IPS-15b (cell line): ENCODE results near the gene MLLT10.
"Not testable (repeated sequence)": the region's sequence is repeated elsewhere in the genome, so short reads cannot be mapped to it uniquely, and the experiment has no call there.

Experiments
- H3K27me3 ChIP-seq: one replicate; pipeline ENCODE4 v1.6.1; 2013; ENCODE audit warnings: low read length; ENCODE audit not compliant: control insufficient read depth, insufficient read depth
- H3K36me3 ChIP-seq: one replicate; pipeline ENCODE4 v1.6.1; 2013; ENCODE audit warnings: low read length; ENCODE audit not compliant: control insufficient read depth, insufficient read depth
- H3K4me1 ChIP-seq: one replicate; pipeline ENCODE4 v1.6.1; 2013; ENCODE audit warnings: mild to moderate bottlenecking, low read length; ENCODE audit not compliant: control insufficient read depth, insufficient read depth
- H3K4me3 ChIP-seq: one replicate; pipeline ENCODE4 v1.5.1; 2013; ENCODE audit warnings: low read depth, low read length
- H3K9ac ChIP-seq: one replicate; pipeline ENCODE4 v1.6.1; 2013; ENCODE audit warnings: low read depth, mild to moderate bottlenecking, low read length
- H3K9me3 ChIP-seq: one replicate; pipeline ENCODE4 v1.6.1; 2013; ENCODE audit warnings: mild to moderate bottlenecking, low read length; ENCODE audit not compliant: control insufficient read depth, insufficient read depth

The MLLT10 gene

DNA sequence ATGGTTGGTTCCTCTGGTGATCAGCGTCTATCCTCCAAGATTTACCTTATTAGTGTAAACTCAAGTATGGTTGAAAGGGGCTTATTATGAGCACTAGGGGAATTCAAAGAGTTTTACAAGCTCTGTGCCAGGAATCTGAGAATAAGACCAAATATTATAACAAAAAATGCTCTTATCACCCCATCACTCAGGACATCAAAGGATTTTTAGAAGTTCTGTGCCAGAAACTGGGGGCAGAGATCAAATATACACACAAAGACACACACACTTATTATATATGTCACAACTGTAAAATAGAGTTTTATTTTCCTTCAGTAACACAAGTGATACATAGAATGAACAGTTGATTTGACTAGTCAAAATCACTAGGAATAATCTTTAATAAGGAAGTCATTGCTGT lies 89.3 kb downstream of the MLLT10 start:
- Histone ChIP-seq H3K4me1 (no peaks in the 10 kb centered on the region), H3K9ac (no peak overlapping the region), H3K36me3 (no peaks in the 10 kb centered on the region), H3K9me3 (no peaks in the 10 kb centered on the region), H3K27me3 (no peaks in the 10 kb centered on the region), H3K4me3 (no peak overlapping the region)

DNA sequence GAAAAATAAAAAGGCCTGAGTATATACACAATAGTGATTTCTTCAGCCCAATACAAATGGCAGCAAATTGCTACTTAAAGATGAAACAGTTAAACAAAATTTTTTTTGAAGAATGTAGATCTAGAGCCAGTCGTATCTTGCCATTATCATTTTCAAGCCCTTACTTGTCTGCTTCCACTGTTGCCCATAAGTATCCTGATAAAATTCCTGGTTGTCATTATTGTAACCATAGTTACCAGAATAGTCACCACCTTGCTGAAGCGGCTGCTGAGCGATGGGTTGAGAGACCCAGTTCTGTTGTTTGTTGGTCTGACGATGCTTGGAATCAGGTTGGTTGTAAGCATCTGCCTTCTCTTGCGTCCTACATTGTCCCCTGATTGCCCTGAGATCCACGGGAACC lies 90.4 kb downstream of the MLLT10 start:
- H3K4me1 ChIP-seq, H3K36me3 ChIP-seq, H3K9me3 ChIP-seq, H3K9ac ChIP-seq, H3K27me3 ChIP-seq, H3K4me3 ChIP-seq: not testable (repeated sequence)

DNA sequence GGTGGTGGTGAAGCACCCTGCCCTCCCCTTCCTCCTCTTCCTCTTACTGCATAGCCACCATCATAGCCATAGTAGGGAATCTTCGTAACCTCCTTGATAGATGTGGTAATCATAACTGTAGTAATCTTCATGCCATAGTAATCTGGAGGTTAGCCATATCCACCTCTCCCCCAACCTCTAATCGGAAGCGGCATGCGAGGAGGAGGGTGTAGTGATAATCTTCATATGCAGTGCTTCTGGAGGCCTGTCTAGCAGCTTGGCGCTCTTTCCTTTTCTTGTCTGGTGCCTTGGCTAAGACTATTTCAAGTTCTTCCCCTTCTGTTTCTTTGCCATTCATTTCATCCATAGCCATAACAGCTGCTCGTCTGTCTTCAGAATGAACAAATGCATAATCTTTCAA lies 90.9 kb downstream of the MLLT10 start:
- H3K4me1 ChIP-seq: no peaks in the 10 kb centered on the region
- H3K4me3 ChIP-seq: no peak overlapping the region
- no peaks in the 10 kb centered on the region for H3K27me3 ChIP-seq
- no peaks in the 10 kb centered on the region for H3K9me3 ChIP-seq
- H3K9ac ChIP-seq: no peak overlapping the region
- H3K36me3 ChIP-seq: no peaks in the 10 kb centered on the region

DNA sequence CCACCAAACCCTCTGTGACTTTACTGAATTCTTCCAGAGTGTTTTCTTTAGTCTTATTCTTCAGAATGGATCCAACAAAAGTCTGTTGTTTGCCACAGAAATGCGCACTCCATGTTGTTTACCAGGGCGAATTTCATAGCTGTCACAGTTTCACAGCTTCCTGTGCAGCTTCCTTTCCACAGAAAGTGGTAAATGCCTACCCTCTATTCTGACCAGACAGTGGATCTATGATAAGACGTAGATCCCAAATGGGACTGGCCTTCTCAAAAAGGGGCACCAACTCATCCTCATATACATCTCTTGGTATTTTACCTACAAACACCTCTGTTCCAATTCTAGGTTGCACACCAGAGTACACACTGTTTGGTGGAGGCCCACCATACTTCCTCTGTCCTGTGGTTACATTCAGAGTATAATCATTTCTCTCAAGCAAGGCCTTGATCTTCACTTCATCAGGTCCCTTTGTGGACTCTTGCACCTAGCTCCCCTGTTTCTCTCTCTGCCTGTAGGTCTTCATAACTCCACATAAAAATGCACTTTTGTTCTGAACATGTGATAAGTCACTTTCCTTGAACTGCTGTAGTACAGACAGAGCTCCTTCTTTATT lies 91.7 kb downstream of the MLLT10 start:
- H3K4me3 ChIP-seq: no peak overlapping the region
- H3K27me3 ChIP-seq: no peaks in the 10 kb centered on the region
- H3K9ac ChIP-seq: no peak overlapping the region
- H3K9me3 ChIP-seq: no peaks in the 10 kb centered on the region
- H3K36me3 ChIP-seq: no peaks in the 10 kb centered on the region
- H3K4me1 ChIP-seq: no peaks in the 10 kb centered on the region

DNA sequence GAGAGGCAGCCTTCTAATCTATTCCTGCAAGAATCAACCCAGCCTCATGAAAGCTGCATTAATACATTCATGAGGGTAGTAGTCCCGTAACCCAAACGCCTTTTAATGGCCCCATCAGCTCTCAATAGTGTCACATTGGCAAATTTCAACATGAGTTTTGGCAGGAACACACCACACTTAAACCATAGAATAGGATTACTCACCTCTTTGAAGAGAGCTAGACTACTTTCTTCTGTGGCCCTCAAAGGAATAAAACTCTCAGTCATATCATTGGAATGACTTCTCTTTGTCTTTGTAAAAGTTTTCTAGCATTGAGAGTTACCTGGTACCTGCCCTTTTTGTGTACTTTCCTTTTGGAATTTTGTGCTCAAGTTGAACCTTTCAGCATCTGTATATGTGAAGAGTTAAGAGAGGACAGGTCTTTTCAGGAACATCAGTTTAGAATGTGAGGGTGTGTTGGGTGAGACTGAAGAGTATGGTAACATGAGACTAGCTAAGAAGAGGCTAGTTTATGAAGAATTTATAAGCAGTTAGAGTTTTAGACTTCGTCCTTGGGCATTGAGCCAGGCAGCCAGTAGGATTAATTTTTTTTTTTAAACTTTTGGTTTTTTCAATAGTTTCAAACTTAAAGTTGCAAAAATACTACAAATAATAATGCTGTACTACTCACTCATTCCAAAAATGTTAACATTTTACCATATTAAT lies 92.6 kb downstream of the MLLT10 start:
- Histone ChIP-seq H3K4me3 (no peak overlapping the region), H3K4me1 (no peaks in the 10 kb centered on the region), H3K27me3 (no peaks in the 10 kb centered on the region), H3K9ac (no peak overlapping the region), H3K36me3 (no peaks in the 10 kb centered on the region), H3K9me3 (no peaks in the 10 kb centered on the region)

DNA sequence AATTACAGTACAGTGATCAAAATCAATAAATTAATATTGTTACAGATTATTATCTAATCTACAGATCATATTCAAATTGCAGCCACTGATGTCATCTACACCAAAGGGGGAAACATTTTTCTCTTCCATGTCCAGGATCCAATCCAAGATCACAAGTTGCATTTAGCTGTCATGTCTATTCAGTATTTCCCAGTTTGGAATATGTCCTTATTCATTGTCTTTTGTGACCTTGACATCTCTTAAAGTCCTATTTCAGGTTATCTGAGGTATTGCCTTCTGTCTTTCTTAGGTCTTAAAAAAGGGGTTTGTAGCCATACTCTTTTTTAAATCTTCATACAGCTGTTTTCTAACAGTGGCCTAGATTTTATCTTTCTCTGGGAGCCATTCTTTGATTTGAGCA lies 93.3 kb downstream of the MLLT10 start:
- Histone ChIP-seq H3K4me3 (no peak overlapping the region), H3K4me1 (no peaks in the 10 kb centered on the region), H3K9ac (no peak overlapping the region), H3K9me3 (no peaks in the 10 kb centered on the region), H3K36me3 (no peaks in the 10 kb centered on the region), H3K27me3 (no peaks in the 10 kb centered on the region)

DNA sequence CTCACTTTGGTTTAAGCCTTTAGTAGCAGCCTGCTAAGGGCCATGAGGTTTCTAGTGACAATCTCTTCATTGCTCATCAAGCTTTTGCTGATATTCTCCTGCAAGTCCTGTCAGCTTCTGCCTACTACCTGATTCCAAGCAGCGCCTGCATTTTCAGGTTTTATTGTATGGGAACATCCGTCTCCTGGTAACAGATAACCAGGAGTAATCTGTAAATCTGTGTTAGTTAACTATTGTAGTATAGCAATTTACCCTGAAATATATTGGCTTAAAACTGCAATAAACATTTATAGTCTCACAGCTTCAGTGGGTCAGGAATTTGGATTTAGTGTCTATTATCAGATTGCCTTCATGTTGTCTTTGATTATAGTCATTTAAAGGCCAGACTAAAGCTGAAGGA lies 94.0 kb downstream of the MLLT10 start:
- Histone ChIP-seq H3K4me3 (no peak overlapping the region), H3K27me3 (no peaks in the 10 kb centered on the region), H3K9ac (no peak overlapping the region), H3K9me3 (no peaks in the 10 kb centered on the region), H3K36me3 (no peaks in the 10 kb centered on the region), H3K4me1 (no peaks in the 10 kb centered on the region)

DNA sequence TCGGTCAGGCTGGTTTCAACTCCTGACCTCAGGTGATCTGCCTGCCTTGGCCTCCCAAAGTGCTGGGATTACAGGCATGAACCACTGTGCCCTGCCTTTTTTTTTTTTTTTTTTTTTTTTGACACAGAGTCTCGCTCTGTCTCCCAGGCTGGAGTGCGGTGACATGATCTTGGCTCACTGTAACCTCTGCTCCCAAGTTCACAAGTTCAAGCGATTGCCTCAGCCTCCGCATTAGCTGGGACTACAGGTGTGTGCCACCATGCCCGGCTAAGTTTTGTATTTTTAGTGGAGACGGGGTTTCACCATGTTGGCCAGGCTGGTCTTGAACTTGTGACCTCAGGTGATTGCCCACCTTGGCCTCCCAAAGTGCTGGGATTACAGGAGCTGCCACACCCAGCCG lies 94.6 kb downstream of the MLLT10 start:
- H3K36me3 ChIP-seq, H3K9me3 ChIP-seq, H3K9ac ChIP-seq, H3K4me3 ChIP-seq, H3K4me1 ChIP-seq, H3K27me3 ChIP-seq: not testable (repeated sequence)

DNA sequence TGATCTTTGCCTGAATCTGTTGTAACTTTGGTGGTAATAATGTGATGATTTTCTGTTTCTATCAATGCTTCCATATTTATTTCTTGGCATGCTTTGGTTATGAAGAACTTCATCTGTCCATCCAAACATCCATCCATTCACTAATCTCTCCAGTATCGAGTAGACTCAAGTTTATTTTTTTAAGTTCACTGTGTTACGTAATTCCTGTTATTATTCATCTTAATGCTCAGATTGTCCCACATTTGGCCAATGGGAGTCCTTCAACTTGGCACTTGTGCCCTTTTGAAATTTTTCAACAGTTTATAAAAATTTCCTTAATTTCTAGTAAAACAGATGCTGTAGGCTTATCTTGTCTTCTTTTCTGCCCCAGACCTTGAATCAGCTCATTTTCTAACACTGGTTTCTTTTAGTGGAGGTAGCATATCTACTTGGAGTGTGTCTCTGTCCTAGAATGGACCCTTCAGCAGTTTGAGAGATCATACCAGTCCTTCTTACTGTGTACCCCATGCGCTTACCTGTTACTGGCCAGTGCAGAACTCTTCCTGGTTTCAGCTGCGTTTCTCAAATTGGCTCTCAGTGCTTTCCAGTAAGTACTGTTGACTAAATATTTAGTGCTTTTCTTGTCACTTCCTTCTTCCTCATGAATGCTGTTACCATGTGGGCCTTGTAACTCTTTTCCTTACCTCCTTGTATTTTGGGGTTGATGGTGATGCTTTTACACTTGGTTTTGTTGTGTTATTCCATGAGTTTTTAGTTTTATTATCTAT lies 100.8 kb downstream of the MLLT10 start:
- no peaks in the 10 kb centered on the region for H3K36me3 ChIP-seq
- H3K9me3 ChIP-seq: no peaks in the 10 kb centered on the region
- H3K9ac ChIP-seq: no peak overlapping the region
- no peak overlapping the region for H3K4me3 ChIP-seq
- peaks cover 22% of the 10 kb centered on the region for H3K4me1 ChIP-seq
- no peaks in the 10 kb centered on the region for H3K27me3 ChIP-seq

DNA sequence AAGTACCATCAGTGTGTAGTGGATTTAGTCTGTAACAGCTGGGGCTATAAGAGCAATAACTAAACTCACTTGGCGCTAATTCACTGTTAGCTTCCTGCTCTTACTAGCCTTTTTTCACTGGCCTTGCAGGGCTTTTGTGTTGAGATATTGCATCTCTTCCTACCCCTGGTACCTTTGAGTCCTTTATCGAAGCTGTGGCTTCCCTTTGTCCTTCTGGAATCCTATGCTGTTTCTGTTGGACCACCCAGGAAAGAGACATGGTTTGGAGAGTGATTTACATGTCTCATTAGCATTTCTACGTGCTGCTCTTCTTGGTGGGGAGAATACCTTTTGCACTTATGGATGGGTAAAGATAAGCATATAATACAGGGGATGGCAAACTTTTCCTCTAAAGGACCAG lies 103.8 kb downstream of the MLLT10 start:
- H3K9me3 ChIP-seq: no peaks in the 10 kb centered on the region
- H3K4me1 ChIP-seq: peaks cover 22% of the 10 kb centered on the region
- no peaks in the 10 kb centered on the region for H3K36me3 ChIP-seq
- no peak overlapping the region for H3K9ac ChIP-seq
- no peak overlapping the region for H3K4me3 ChIP-seq
- H3K27me3 ChIP-seq: no peaks in the 10 kb centered on the region

DNA sequence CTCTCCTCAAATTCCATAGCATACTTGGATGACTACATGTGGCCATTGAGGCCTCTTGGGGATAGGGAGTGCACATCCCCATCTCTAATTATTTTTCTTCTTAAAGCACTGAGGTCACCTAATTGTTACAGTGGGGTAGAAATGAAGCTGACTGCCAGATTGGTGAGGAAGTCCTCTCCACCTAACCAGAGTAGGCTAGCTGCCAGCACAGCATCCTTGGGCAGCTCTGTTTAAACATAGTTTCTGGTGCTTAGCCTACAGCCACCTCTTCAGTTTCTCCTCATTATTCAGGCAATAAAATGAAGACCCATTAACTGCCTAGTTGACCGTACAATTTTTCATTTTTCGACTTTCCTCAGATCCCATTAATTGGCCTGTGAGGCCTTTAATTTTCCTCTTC lies 104.6 kb downstream of the MLLT10 start:
- no peaks in the 10 kb centered on the region for H3K27me3 ChIP-seq
- H3K36me3 ChIP-seq: no peaks in the 10 kb centered on the region
- H3K9ac ChIP-seq: no peak overlapping the region
- peaks cover 22% of the 10 kb centered on the region for H3K4me1 ChIP-seq
- no peak overlapping the region for H3K4me3 ChIP-seq
- no peaks in the 10 kb centered on the region for H3K9me3 ChIP-seq

DNA sequence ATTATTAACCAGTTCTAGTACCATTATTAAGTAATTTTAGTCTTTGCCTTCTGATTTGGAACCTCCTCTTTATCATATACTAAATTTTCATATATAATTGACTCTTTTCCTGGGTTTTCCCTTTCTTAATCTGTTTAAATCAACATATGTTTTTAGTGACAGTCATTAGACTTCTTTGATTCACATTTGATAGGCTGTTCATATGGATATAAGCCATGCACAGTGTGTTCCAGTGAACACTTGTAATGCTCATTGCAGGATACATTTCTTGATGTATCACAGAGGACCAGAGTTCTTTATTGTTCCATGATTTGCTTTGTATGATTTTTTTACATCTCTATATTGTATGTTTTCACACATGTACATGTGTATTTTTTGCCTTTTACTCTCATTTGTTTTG lies 114.0 kb downstream of the MLLT10 start:
- H3K4me1 ChIP-seq: no peaks in the 10 kb centered on the region
- no peak overlapping the region for H3K9ac ChIP-seq
- H3K27me3 ChIP-seq: no peaks in the 10 kb centered on the region
- no peaks in the 10 kb centered on the region for H3K36me3 ChIP-seq
- no peaks in the 10 kb centered on the region for H3K9me3 ChIP-seq
- H3K4me3 ChIP-seq: no peak overlapping the region
